Activated T-cell treated with anti-CD3 and anti-CD28 coated beads, Interleukin-2, amount 50 U/mL, for 4 hours (primary cell): ENCODE data around the gene PXN. TPM values are rescaled to one million over a fixed set of nuclear protein-coding genes. Genes with fewer than 3 reads are reported as not detected.
A peak's percentile ranks its signal among the peaks of the same experiment; 100 is the strongest.

Experiments
- ATAC-seq, 2 donors: fragments of 200-7000 bp; cut with Tn5 transposase; one replicate each; pipeline ENCODE4 v1.10.0; 2021
- DNase-seq: peaks from one replicate; pipeline ENCODE4 v3.0.0-alpha.2; 2020
- H3K27me3 Mint-ChIP-seq: one replicate; pipeline ENCODE4 v1.8.0; 2021; ENCODE audit warnings: low read depth, mixed read lengths
- H3K36me3 Mint-ChIP-seq: one replicate; pipeline ENCODE4 v1.8.0; 2022; ENCODE audit warnings: mixed read lengths; ENCODE audit not compliant: insufficient read depth
- H3K4me1 Mint-ChIP-seq: one replicate; pipeline ENCODE4 v1.8.0; 2021; ENCODE audit warnings: low read depth, mixed read lengths
- H3K4me3 Mint-ChIP-seq: one replicate; pipeline ENCODE4 v1.8.0; 2021; ENCODE audit warnings: mild to moderate bottlenecking, moderate library complexity, mixed read lengths
- H3K9me3 Mint-ChIP-seq: one replicate; pipeline ENCODE4 v1.8.0; 2021; ENCODE audit warnings: mixed read lengths
- total RNA-seq, 3 donors: library from RNA; stranded (reverse); gene quantifications; one replicate each; pipeline ENCODE4 v1.2.1, GENCODE V29; 2021

PXN gene
- total RNA-seq, 3 donors from 2014 or later: 49.2 to 54.0 (median 51.1) TPM

DNA sequence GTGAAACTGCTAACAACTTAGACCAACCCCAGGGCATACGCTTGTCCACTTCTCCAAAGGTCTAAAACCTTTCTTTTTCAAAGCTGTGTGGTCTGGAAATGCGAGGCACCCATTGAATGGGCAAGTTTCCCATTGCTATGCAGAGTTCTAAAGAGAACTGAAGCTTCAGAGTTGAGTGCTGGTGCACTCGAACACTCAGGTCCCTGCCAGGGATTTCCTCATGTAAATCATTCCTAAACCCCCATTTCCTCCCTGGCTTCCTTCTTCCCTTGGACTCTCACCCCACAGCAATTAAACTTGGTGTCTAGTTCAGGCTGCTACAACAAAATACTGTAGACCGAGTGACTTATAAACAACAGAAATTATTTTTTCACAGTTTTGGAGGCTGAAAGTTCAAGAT lies 2.2 kb upstream of the PXN start:
- Mint-ChIP-seq H3K4me3 (no peak overlapping the region), H3K27me3 (no peaks in the 10 kb centered on the region), H3K4me1 (peaks cover 22% of the 10 kb centered on the region), H3K9me3 (no peaks in the 10 kb centered on the region), H3K36me3 (no peaks in the 10 kb centered on the region)
- DNase-seq: no peak
- ATAC-seq: no peak

- no peaks in the 10 kb centered on the region for H3K36me3 Mint-ChIP-seq
- no peaks in the 10 kb centered on the region for H3K27me3 Mint-ChIP-seq
- DNase-seq (no peak), ATAC-seq (no peak)
- peaks cover 36% of the 10 kb centered on the region for H3K4me1 Mint-ChIP-seq
- peak overlapping the region; percentile 88 for H3K4me3 Mint-ChIP-seq
- no peaks in the 10 kb centered on the region for H3K9me3 Mint-ChIP-seq
These were observed 795 bp upstream of the PXN start for GRCh38 chr12:120266180-120266870.

GRCh38 chr12:120264904-120265472 lies 542 bp downstream of the PXN start:
- peak overlapping the region; percentile 91 for H3K4me3 Mint-ChIP-seq
- peak; percentile 13 for DNase-seq
- no peaks in the 10 kb centered on the region for H3K36me3 Mint-ChIP-seq
- ATAC-seq: peak in 1 of 2 donors; percentile 2
- H3K9me3 Mint-ChIP-seq: no peaks in the 10 kb centered on the region
- no peaks in the 10 kb centered on the region for H3K27me3 Mint-ChIP-seq
- H3K4me1 Mint-ChIP-seq: peaks cover 49% of the 10 kb centered on the region

- no peaks in the 10 kb centered on the region for H3K27me3 Mint-ChIP-seq
- peaks cover 56% of the 10 kb centered on the region for H3K4me1 Mint-ChIP-seq
- H3K9me3 Mint-ChIP-seq: no peaks in the 10 kb centered on the region
- no peak for ATAC-seq
- DNase-seq: no peak
- H3K36me3 Mint-ChIP-seq: no peaks in the 10 kb centered on the region
- peak overlapping the region; percentile 91 for H3K4me3 Mint-ChIP-seq
These were observed 1.2 kb downstream of the PXN start for GRCh38 chr12:120264086-120264903.

GRCh38 chr12:120263748-120264085 lies 1.8 kb downstream of the PXN start:
- no peak for ATAC-seq
- Mint-ChIP-seq H3K4me1 (peaks cover 60% of the 10 kb centered on the region), H3K9me3 (no peaks in the 10 kb centered on the region), H3K27me3 (no peaks in the 10 kb centered on the region), H3K36me3 (no peaks in the 10 kb centered on the region), H3K4me3 (peak overlapping the region; percentile 91)
- DNase-seq: no peak

DNA sequence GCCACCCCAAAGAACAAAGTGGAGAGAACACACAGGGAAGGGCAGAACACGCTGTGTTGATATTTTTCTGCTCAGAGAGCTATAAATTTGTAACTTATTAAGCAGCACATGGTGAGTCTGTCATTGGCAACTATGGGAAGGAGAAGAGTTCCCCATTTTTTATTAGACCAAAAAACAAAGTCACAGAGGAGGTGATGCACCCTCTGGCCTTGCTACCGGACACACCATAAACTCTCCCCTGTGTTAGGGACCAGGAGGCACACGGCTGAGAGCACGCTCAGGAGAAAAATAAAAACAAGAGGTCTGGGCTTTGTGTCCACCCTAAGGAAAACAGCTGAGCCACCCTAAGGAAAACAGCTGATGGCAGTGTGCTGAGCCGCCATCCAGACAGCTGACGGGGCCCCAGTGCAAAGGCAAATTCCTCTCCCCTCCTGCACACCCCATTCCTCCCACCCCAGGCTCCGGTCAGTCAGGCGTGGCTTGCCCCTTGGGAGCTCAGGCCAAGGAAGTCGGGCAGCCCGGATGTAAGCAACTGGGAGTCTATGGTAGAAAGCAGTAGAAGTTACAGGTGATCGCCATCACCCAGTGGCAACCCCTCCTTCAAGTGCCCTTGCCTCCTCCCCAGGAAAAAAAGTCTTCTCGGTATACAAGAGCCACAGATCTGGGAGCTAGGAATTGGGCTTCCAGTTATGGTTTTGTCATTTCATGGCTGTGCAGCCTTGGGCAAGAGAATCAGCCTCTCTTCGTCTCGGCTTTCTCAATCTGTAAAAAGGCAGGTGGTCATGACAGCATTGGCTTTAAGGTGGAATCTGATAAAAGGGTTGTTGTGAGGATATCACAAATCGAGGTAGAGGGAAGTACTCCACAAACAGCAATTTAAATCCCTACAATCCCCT lies 2.4 kb downstream of the PXN start:
- H3K4me1 Mint-ChIP-seq: peaks cover 67% of the 10 kb centered on the region
- H3K9me3 Mint-ChIP-seq: no peaks in the 10 kb centered on the region
- H3K4me3 Mint-ChIP-seq: peak overlapping the region; percentile 91
- no peaks in the 10 kb centered on the region for H3K27me3 Mint-ChIP-seq
- H3K36me3 Mint-ChIP-seq: peaks cover 2% of the 10 kb centered on the region
- no peak for ATAC-seq
- DNase-seq: no peak

GRCh38 chr12:120261951-120262851 lies 3.3 kb downstream of the PXN start:
- Mint-ChIP-seq H3K4me1 (peaks cover 76% of the 10 kb centered on the region), H3K9me3 (no peaks in the 10 kb centered on the region), H3K4me3 (peak overlapping the region; percentile 91), H3K36me3 (peaks cover 2% of the 10 kb centered on the region), H3K27me3 (no peaks in the 10 kb centered on the region)
- ATAC-seq: peak; percentile 19 to 36
- peak; percentile 15 for DNase-seq

DNA sequence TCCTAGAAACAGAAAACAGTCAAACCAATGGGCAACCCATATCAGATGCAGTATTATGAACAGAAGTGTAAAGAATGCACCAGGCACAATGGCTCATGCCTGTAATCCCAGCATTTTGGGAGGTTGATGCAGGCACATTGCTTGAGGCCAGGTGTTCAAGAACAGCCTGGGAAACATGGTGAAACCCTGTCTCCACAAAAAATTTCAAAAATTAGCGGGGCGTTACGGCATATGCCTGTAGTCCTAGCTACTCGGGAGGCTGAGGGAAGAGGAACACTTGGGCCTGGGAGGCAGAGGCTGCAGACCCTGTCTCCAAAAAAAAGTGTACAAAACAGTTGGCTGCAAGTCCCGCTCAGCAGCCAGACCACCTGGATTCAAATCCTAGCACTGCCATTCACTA lies 4.9 kb downstream of the PXN start:
- Mint-ChIP-seq H3K4me3 (no peak overlapping the region), H3K27me3 (no peaks in the 10 kb centered on the region), H3K9me3 (no peaks in the 10 kb centered on the region), H3K36me3 (peaks cover 7% of the 10 kb centered on the region), H3K4me1 (peaks cover 88% of the 10 kb centered on the region)
- no peak for DNase-seq
- no peak for ATAC-seq

DNA sequence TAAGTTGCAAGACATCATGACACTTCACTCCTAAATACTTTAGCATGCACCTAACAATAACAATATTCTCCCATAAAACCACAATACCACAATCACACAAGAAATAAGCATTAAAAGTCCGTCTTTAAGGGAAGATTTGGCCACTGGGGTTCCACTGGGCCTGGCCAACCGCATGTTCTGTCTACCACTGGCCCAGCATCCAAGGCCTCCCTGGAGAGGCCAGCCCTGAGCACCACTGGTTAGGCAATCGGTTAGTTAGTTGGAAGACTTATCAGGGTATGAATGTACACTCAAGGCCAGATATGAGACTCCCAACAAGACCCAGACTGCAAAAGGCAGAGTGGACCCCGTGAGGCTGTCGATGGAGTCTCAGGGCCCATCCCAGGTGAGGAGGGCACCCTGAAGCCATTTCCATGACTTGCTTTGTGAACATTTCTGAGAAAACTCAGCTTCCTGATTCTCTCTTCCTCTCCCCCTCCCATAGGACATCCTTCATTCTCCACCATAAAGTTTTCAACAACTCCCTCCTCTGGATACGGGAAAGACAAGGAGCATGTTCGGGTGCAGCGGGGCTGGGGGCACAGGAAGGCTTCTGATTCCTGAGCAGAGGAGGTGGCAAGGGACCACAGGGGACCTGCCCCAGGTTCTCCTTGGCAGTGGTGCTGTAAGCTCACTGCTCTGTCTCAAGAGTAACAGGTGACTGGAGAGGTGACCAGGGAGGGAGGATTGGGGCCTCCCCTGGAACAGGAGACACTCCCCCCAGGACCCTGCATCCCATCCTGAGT lies 5.9 kb downstream of the PXN start:
- Mint-ChIP-seq H3K4me3 (no peak overlapping the region), H3K27me3 (no peaks in the 10 kb centered on the region), H3K36me3 (peaks cover 13% of the 10 kb centered on the region), H3K4me1 (peaks cover 91% of the 10 kb centered on the region), H3K9me3 (no peaks in the 10 kb centered on the region)
- ATAC-seq (no peak), DNase-seq (no peak)

- ATAC-seq (no peak), DNase-seq (no peak)
- no peak overlapping the region for H3K4me3 Mint-ChIP-seq
- peaks cover 88% of the 10 kb centered on the region for H3K4me1 Mint-ChIP-seq
- no peaks in the 10 kb centered on the region for H3K9me3 Mint-ChIP-seq
- H3K27me3 Mint-ChIP-seq: no peaks in the 10 kb centered on the region
- H3K36me3 Mint-ChIP-seq: peaks cover 14% of the 10 kb centered on the region
These were observed 7.1 kb downstream of the PXN start for GRCh38 chr12:120258323-120258896.

DNA sequence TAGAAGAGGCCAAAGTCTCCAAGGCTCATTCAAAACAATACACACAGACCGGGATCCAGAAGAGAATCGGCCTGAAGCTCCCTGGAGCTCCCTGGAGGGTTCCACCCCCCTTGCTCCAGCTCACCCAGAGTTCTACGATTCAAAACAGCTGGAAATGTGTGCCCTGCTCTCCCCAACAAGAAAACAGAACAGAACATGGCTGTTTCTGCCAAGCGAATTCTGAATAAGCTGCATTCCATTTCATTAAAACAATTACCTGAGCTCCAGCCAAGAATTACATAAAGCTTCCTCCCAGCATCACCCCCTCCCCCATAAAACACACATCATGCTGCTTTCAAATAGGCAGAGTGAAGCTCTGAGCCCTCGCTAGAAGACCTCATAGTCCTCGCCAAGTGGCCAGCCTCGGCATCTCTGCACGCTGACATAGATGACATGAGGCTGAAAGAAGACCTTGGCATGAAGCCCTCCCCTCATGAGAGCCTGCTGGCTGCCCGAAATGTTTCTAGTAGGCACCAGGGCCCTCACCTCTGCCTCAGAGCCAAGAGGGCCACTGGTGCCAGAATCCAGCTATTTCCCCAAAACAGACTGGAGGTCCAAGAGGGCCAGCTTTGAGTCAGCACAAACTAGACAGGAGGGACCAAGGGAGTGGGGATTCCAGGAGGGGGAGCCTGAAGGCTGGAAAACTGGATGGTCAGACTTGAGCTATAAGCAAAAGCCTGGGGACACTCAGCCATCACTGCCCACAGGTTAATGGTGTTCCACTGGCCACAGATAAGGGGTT lies 8.3 kb downstream of the PXN start:
- H3K9me3 Mint-ChIP-seq: no peaks in the 10 kb centered on the region
- ATAC-seq (no peak), DNase-seq (no peak)
- H3K36me3 Mint-ChIP-seq: peaks cover 14% of the 10 kb centered on the region
- H3K27me3 Mint-ChIP-seq: no peaks in the 10 kb centered on the region
- no peak overlapping the region for H3K4me3 Mint-ChIP-seq
- peaks cover 88% of the 10 kb centered on the region for H3K4me1 Mint-ChIP-seq

DNA sequence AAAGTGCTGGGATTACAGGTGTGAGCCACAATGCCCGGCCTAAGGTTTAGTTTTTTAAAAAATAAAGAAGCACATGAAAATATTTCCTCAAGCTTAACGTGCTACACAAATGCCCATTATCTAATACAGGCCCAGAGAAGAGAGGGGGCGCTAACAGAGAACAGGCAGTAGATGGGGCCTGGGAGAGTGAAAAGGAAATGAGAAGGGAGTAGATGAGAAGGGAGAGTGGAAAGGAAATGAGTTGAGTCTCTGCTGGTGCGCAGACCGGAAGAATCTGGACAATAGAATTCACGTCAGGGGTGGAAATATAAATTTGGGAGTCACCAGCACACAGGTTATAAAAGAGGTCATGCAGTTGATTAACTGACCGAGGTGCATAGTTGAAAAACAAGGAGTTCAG lies 10.7 kb downstream of the PXN start:
- DNase-seq: no peak
- ATAC-seq: no peak
- peaks cover 86% of the 10 kb centered on the region for H3K4me1 Mint-ChIP-seq
- peaks cover 14% of the 10 kb centered on the region for H3K36me3 Mint-ChIP-seq
- no peaks in the 10 kb centered on the region for H3K9me3 Mint-ChIP-seq
- no peaks in the 10 kb centered on the region for H3K27me3 Mint-ChIP-seq
- no peak overlapping the region for H3K4me3 Mint-ChIP-seq
